Brain microvascular endothelial cell (primary cell): Measurements from ENCODE around the gene DPF3.

ENCODE experiments used
- DNase-seq: peaks from one replicate; pipeline ENCODE4 v3.0.0-alpha.2; 2020
- H3K27ac ChIP-seq: fragments of 250-450 bp; sonication (Bioruptor Pico); 2 replicates; pipeline ENCODE4 v1.5.1; 2020; ENCODE audit warnings: mild to moderate bottlenecking, moderate library complexity
- H3K27me3 ChIP-seq: fragments of 250-450 bp; sonication (Bioruptor Pico); replicated peaks from 2 replicates; pipeline ENCODE4 v1.5.1; 2020; ENCODE audit warnings: mild to moderate bottlenecking
- H3K36me3 ChIP-seq: fragments of 250-450 bp; sonication (Bioruptor Pico); replicated peaks from 2 replicates; pipeline ENCODE4 v1.5.1; 2020; ENCODE audit warnings: mild to moderate bottlenecking
- H3K4me3 ChIP-seq: 2 replicates; pipeline ENCODE4 v1.5.1; 2011; ENCODE audit warnings: low read depth, mild to moderate bottlenecking, control low read depth, low read length, moderate library complexity
- in situ Hi-C: cut with HindIII; loops from 2 replicates; pipeline ENCODE4 v1.10.0; 2017; ENCODE audit warnings: low sequenced_read_pairs, low pct_ligation_motif_present
- TF ChIP-seq, protein P1 (sequence below): IDR thresholded peaks from 2 replicates; pipeline ENCODE4 v1.5.1; 2011; ENCODE audit warnings: low read depth, mild to moderate bottlenecking, moderate library complexity, low read length, control low read depth, inconsistent platforms; ENCODE audit errors: missing control alignments

Gene DPF3

GRCh38 chr14:72606879-72607278, 287.0 kb downstream of the DPF3 start:
- in situ Hi-C loops: no loop called here
- TF ChIP-seq, protein P1, sequence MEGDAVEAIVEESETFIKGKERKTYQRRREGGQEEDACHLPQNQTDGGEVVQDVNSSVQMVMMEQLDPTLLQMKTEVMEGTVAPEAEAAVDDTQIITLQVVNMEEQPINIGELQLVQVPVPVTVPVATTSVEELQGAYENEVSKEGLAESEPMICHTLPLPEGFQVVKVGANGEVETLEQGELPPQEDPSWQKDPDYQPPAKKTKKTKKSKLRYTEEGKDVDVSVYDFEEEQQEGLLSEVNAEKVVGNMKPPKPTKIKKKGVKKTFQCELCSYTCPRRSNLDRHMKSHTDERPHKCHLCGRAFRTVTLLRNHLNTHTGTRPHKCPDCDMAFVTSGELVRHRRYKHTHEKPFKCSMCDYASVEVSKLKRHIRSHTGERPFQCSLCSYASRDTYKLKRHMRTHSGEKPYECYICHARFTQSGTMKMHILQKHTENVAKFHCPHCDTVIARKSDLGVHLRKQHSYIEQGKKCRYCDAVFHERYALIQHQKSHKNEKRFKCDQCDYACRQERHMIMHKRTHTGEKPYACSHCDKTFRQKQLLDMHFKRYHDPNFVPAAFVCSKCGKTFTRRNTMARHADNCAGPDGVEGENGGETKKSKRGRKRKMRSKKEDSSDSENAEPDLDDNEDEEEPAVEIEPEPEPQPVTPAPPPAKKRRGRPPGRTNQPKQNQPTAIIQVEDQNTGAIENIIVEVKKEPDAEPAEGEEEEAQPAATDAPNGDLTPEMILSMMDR: no peak
- no peak for DNase-seq
- Histone ChIP-seq H3K27ac (no peak overlapping the region), H3K4me3 (no peak overlapping the region), H3K36me3 (no peaks in the 10 kb centered on the region), H3K27me3 (no peaks in the 10 kb centered on the region)

- DNase-seq: no peak
- H3K27ac ChIP-seq: no peak overlapping the region
- TF ChIP-seq, protein P1: no peak
- no peaks in the 10 kb centered on the region for H3K36me3 ChIP-seq
- no peak overlapping the region for H3K4me3 ChIP-seq
- no peaks in the 10 kb centered on the region for H3K27me3 ChIP-seq
- in situ Hi-C loops: no loop called here
Observed at GRCh38 chr14:72605921-72606220, 288.0 kb downstream of the DPF3 start.

DNA sequence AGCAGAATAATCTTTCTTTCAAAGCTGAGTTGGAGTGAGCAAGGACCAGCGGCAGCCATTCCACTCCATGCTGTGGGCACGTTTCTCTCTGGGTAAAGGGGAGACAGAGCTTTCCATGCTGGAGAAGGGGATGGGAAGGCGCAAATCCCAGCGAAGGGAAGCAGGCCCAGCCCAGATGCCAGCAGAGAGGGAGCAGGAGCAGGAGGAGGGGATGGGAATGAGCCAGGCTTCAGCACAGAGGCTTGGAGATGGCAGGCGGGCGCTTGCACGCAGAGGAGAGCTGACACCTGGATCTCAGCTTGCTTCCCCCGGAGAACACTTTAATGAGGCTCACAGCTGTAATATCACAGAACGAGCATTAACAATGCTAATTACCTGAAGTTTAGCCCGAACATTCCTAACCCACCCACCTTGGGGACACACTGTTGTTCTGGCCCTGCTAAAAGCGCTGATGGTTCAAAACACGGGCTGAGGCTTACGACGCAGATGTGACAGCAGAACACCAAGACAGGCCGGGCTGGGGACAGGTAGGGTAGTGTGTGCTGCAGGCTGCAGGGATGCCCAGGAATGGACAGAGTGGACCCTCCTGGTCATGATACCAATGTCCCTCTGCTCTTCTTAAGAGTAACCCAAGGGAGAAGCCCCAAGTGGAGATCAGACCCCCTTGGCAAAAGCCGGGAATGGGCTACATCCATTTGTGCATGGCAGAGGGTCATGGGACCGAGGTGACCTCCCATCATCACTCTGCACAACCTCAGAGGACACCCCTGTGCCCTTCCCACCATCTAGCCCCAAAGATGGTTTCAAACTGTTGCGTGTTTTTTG, 288.6 kb downstream of the DPF3 start:
- in situ Hi-C loops: no loop called here

DNA sequence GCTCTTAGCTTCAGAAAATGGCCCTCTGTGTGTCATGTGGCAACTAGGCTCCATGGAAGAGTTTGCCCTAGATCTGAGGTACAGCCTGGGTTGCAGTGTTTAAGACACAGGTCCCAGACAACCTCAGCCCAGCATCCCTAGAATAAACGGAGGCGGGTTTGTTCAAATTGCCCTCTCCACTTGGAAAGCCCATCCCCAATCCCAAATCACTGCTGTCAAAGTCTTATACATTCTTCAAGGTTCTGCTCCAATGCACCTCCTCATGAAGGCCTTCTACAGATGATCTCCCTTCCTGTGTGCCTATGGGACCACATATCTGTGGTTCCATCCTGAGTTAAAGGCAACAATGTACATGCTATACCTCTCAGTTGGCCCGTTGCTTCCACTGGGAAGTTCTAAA, 289.8 kb downstream of the DPF3 start:
- no peaks in the 10 kb centered on the region for H3K27me3 ChIP-seq
- TF ChIP-seq, protein P1: no peak
- no peak for DNase-seq
- H3K4me3 ChIP-seq: no peak overlapping the region
- in situ Hi-C loops: no loop called here
- H3K27ac ChIP-seq: no peak overlapping the region
- H3K36me3 ChIP-seq: no peaks in the 10 kb centered on the region

More for the DNA sequence above, 288.6 kb downstream of the DPF3 start:
- DNase-seq: no peak
- Histone ChIP-seq H3K27ac (no peak overlapping the region), H3K36me3 (no peaks in the 10 kb centered on the region), H3K27me3 (no peaks in the 10 kb centered on the region), H3K4me3 (no peak overlapping the region)
- TF ChIP-seq, protein P1: no peak

GRCh38 chr14:72603639-72604038, 290.3 kb downstream of the DPF3 start:
- Histone ChIP-seq H3K27ac (no peak overlapping the region), H3K27me3 (no peaks in the 10 kb centered on the region), H3K36me3 (no peaks in the 10 kb centered on the region), H3K4me3 (no peak overlapping the region)
- peak; percentile 24 for DNase-seq
- TF ChIP-seq, protein P1: no peak
- in situ Hi-C loops: no loop called here
